Raji (cell line): ENCODE results near the gene ZFHX3.

Source experiments
- POLR2A ChIP-seq: IDR thresholded peaks from 2 replicates; pipeline ENCODE4 v1.6.1; 2011; ENCODE audit warnings: low read depth, low read length, control low read depth; ENCODE audit not compliant: insufficient read depth

The ZFHX3 gene

DNA sequence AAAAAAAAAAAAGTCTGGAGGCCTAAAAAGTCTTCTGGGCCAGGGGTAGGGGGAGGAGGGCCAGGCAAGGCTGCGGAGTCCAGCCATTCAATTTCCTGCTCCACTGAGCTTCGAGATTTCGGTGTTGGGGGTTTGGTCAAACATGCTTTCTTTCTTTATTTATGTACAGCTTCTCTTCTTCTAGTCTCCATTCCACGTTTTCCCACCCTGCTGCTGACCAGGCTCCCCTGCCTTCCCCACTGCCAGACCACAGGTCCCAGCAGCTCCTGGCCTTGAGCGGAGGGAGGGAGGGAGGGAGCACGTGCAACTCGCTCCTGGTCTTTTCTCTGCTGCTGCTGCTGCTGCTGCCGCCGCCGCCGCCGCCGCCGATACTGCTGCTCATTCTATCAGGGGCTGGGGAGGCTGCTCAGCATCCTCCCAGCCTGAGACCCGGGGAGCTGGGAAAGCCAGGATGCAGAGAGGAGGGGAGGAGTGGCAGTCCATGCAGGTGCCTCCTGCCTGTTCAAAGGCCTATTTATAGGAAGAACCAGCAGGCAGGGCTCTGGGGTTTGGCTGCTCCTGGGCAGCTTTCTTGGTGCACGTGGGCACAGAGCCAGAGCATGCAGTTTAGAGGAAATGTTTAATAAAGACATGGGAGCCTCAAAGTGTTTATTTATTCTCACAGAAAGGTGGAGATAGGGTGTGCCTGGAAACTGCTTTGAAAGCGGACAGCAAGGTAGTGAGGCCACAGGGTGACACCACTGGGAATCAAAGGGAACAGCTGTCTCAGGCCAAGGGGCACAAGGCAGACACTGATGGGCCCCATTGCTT, 23.4 kb upstream of the ZFHX3 start:
- TF ChIP-seq POLR2A, result no peak

DNA sequence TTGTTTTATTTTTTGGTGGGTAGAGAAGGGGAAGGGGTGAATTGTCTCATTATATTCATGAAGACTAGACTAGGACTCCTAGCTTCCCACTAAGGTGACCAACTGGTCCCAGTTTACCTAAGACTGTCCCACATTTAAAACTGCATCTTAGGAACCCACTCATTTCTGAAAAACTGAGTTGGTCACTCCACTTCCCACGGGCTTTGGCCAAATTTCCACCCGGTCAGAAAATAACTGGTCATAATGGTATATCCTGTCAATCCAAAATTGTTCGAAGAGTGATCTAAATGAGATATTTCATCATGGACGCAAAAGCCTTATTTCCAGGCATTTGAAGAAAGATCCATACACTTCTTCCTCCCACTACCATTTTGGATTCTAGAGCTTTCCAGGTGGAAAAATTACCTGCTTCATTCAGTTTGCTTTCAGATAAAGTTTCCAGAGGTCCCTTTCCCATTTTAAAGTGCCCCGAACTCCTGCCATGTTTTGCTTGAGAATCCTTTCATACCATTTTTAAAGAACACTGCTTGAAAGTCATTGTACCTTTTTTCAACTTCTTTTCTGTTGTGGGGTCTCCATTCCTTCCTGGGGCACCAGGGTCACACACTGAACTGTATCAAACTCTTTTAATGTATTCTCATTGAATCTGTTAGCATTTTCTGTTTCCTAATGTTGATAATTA, 21.8 kb upstream of the ZFHX3 start:
- TF ChIP-seq POLR2A, result no peak

DNA sequence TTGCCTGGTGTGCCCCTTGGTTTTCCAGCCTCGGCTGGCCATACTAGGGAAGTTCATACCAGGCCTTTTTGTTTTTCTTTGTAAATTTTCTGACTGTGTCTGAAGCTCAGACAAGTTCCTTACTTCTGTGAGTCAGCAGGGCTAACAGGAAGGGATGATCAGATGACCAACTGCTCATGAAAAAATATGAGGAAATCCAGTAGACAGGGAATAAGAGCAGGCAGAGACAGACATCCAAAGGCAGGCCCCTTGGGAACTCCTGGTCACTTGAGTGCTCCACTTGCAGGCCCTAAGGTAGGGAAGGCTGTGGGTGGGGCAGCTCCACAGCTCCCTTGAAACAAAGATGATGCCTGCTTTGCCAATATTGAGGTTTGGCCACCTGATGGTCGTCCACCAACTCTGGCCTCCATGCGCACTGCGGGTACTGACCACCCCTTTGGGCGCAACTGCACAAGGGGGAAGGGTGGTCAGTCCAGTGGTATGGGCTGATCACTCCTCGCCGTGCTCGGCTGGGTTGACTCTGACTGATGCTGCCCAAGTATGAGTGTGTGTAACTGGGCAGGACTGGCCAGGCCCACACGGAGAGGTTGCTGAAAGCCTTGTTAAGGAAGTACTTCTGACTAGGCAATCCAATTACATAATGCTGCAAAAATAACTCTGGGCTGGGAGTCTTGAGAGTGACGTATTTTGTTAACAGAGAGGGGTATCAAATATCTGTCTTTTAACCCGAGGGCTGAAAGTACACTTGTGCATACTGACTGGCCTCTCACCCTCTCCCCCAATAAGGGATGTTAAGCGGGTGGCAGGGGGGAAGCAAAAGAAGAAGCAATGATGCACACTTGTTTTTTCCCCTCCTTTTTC, 20.8 kb upstream of the ZFHX3 start:
- TF ChIP-seq POLR2A, result no peak

DNA sequence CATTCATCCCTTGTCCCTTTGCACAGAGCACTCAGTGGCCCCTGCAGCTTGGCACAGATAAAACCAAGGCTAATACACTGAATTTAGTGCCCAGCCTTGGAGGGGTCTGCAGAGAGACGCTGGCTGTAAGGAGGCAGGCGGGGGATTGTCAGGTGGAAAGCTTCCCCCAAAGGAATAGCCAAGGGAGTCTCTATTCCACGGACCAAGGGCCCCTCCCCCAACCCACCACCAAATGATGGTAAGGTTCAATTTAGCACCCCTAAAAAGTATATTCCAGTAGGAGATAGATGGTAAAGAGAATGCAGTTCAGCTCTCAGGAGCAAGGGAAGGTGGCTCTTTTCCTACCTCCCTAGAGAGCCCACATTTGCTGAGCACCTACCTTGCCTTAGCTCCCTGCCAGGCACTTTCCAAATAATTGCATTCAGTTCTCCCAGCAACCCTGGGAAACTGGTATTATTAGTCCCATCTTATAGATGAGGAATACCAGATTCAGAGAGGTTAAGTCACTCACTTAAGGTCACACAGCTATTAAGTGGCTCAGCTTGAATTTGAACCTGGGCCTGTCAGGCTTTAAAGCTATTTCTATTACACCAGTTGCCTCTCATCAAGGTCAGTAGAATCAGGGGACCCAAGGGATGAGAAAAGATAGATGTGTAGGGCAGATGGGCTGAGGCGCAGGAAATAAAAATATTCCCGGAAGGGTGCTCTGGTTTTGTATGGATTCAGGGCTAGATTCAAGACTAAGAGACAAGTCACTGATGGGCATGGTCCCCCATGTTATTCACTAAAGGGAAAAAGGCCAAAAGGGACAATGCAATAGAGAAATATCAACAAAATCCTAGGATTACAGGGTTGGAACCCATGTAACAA, 20.0 kb upstream of the ZFHX3 start:
- TF ChIP-seq POLR2A, result no peak

DNA sequence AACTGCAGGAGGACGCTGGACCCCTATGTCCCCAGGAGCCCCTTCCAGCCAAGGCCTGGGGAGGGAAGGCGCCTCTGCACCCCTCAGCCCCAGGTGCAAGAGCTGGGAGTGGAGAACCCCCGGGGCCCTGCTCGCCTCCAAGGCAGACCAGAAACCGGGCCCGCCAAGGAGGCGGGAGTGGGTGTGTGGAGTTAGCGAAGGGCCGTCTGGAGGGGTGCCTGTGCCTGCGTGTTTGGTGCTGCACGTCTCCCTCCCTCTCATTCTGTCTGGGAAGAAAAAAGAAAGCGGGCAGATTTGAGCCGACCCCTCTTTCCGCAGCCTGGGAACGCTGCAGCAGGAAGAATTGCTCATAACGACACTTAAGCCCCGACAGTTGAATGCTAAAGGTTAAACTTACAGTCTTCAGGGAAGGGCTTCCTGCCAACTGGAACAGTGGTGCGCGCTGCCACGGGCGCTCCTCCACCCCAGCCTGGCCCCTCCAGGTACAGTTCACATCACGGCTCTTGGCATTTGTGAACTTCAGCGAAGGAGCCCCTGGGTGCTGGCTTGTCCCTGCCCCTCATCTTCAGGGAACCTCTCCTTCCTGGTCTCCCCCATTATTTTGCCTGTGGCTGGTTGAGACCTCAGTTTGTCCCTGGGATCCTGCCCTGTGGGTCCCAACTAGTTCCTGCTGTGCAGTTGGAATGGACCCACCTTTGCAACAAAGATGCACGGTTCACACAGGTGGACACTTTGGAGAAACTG, 19.2 kb upstream of the ZFHX3 start:
- no peak for TF ChIP-seq POLR2A

DNA sequence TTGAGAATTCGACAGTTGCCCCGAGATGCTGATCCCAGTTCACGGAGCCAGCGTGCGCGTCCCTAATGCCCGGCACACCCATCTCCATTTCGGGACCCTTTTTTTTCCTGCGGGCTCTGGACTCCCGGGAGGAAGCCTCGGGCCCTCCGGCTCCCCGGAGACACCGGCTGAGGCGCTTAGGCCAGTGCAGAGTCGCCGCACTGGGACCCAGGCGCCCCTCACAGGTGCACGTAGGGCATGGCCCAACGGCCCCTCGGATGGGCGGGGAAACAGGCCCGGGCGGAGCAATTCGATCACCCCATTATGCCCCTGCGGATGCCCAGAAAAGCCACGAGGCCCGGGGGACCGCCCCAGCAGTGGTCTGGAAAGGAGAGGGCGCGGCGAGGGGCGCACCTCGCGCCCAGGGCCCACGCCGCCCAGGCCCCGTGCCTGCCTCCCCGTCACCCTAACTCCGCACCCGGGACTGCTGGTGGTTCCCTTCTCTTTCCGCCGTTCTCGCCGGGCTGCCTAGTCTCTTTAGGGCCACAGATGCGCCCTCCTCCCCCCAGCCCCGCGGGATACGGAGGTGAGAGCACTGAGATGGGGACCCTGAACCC, 18.5 kb upstream of the ZFHX3 start:
- TF ChIP-seq POLR2A, result no peak

DNA sequence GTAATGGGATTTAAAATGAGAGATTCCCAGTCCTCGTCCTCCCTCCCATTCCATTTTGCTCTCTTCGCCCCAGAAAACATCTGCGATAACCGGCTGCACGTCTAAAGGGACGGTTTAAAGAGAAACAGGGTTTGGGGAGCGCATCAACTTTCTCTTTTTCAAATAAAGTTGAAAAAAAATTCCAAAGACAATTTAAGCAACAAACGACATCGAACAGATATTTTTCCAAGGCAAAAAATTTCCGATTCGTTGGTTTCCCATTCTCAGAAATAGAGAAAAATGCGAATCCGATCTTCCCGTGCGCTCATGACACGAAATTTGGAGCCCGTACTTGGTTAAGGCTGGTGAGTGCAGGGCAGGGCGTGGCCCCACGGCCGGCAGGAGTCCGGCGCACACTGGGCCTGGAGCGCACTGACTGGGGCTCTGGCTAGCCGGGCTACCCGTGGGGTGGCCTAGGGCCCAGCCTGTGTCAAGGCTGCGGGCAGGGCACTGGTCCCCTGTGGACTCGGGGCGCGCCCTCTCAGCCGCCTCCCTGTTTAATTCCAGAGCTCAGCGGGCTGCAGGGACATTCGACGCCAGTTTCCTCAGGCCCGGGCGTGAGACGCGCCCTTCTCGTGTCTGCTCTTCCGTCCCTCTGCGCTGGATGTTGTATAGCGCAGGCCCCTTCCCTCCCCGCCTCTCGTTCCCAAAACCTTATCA, 17.9 kb upstream of the ZFHX3 start:
- TF ChIP-seq POLR2A, result no peak

DNA sequence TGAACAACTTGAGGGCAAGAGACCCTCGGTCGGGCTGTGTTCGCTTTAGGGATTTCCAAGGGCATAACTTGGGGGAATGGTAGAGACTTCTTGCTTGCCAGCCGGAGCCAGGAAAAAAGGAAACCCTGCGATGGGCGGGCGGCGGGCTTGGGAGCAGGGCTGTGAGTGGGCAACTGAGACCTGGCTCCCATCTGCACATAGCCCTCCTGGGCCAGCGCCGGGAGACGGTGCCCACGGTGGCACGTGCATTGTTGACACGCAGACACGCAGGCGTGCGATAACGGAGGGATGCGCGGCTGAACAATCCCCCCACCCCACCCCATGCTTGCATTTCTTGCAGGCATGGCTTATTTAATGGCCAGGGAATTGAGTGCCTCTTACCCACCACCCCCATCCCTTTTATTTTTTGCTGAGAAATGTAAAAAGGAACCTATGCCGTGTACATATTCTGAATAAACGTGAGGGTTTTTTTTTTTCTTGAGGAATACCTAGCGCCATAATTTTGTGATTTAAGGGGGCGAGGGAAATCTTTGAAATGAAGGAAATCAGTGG, 17.1 kb upstream of the ZFHX3 start:
- TF ChIP-seq POLR2A, result no peak

DNA sequence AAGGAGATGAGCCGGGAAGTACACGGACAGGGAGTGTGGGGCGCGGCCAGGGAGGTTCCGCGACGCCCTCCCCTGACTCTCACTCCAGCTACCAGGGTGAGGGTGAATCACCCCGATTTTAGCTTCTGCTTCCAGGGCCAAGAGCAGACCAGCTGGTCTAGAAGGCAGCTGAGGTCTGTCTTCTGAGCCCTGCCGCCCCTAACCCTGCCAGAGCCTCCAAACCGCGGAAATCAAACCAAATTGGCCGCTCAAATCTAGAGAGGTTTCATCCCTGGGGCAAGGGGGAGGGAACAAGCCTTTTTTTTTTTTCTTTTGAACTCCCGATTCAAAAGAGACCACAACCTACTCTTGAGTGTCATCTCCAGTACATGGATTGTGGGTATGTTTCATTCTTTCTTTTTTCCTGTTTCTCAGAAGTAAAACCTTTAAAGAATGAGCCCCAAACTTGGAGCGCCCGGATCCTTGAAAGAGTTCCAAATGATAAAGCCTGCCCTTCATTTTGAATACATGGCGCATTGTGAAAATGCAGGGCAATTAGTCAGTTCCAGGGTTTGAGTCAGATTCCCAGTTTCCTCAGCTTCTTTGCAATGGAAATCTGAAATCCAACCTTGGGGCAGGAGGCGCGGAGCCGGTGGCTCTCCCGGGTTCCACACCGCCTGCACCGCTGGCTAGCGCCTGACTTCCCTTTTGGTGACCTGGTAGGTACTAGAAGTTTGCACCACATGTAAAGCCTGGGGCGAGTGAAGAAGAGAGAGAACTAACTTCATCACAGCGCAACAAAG, 16.5 kb upstream of the ZFHX3 start:
- TF ChIP-seq POLR2A, result no peak

DNA sequence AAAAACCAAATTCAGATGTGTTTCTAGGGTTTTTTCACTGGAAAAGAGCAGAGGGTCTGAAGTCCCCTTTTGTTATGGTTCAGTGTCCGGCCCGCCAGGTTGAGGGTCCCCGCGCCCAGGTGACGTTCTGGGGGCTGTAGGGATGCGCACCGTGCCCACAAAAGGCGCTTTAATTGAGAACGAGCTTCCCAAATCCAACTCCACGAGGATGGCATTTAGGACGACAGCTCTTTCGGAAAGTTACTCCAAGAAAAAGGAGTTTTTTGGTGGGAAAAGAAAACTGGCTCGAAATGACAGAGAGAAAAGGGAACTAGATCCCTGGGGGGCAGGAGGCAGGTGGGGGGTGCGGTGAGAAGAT, 15.9 kb upstream of the ZFHX3 start:
- no peak for TF ChIP-seq POLR2A

DNA sequence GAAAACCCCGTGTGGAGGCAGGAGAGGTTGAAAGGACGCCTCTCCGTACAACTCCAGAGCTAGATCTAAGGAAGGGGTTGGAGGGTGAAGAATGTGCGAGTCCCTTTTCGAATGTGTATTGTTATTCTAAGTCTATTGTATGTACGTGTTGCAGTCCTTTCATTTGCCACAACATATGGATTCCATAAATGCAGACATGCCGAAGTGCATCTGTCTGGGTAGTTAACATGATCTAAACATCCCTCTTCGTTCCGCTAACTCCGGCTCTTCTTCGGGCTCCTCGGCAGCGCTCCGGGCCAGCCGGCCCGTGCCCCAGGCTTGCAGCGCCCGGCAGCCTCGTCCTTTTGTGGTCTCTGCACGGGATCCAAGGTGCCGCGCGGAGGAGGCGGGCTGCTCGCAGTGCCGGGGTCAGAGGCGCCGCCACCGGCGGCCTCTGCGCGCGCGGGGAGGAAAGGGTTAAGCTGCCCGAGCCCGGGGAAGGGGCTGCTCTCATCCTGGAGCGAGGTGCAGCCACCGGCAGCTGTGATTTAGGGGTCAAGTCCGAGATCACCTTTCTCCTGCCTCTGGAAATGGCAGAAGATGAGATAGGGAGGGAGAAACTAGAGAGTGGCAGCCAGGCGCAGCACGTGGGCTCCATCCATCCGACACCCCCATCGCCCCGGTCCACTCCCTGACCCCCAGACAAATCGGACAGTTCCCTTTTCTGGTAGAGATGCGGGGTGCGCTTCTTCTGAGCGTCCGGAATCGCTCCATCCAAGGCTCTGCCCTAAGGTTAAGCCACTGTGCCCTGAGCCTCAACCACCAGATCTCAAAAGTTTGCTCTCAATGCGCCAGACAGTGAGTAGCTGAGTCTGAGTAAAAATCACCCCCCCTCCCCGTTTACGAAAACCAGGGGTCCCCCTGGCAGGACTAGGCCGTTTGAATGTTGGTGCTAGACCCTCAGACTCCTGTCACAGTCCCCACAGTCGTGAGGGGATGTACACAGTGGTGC, 15.1 kb upstream of the ZFHX3 start:
- no peak for TF ChIP-seq POLR2A
